ENCODE measurements around the gene CCNI2.

GRCh38 chr5:132776131-132776937, 29.1 kb downstream of the CCNI2 start:
- TF ChIP-seq, protein P1, sequence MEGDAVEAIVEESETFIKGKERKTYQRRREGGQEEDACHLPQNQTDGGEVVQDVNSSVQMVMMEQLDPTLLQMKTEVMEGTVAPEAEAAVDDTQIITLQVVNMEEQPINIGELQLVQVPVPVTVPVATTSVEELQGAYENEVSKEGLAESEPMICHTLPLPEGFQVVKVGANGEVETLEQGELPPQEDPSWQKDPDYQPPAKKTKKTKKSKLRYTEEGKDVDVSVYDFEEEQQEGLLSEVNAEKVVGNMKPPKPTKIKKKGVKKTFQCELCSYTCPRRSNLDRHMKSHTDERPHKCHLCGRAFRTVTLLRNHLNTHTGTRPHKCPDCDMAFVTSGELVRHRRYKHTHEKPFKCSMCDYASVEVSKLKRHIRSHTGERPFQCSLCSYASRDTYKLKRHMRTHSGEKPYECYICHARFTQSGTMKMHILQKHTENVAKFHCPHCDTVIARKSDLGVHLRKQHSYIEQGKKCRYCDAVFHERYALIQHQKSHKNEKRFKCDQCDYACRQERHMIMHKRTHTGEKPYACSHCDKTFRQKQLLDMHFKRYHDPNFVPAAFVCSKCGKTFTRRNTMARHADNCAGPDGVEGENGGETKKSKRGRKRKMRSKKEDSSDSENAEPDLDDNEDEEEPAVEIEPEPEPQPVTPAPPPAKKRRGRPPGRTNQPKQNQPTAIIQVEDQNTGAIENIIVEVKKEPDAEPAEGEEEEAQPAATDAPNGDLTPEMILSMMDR (optimal IDR thresholded peaks at IDR 0.05 in 1 of 3, IDR thresholded peaks at IDR 0.05 in 1 of 3, conservative IDR thresholded peaks at IDR 0.05 in 1 of 3; ENCODE audit: extremely low read depth in 1 of 3, insufficient read depth in 2 of 3, low read length in 3 of 3) = no peak
- no peak for TF ChIP-seq EZH2 (IDR thresholded peaks at IDR 0.05; ENCODE audit: low read length)

Measured in keratinocyte (primary cell).